HepG2 (cell line): ENCODE measurements around the gene GPC2. TPM values are rescaled to one million over a fixed set of nuclear protein-coding genes. Genes with fewer than 3 reads are reported as not detected.

Experiments used
- ATAC-seq: fragments of 200-7000 bp; cut with Tn5 transposase; 3 replicates; pipeline ENCODE4 v1.9.1; 2020; ENCODE audit warnings: mild to moderate bottlenecking, moderate library complexity
- BruUV-seq: library from RNA; stranded (reverse); fragments of 400-500 nt; replicated peaks from 2 replicates; lab custom pipeline; 2021; lab: Mats Ljungman, UMichigan
- CTCF ChIA-PET: fragments of 300-600 bp; formaldehyde crosslinking; extraction: SDS; loops from one replicate; lab custom pipeline; 2021; ENCODE audit warnings: low total read pairs, inconsistent platforms, low intra/inter-chr PET ratio; lab: Yijun Ruan, JAX
- POLR2A ChIA-PET: fragments of 350-600 bp; sonication (Branson Sonifier 250); formaldehyde crosslinking; loops from one replicate; lab custom pipeline; 2020; ENCODE audit warnings: antibody characterized with exemption, inconsistent platforms; lab: Yijun Ruan, JAX
- DNase-seq: peaks from one replicate; pipeline ENCODE4 v3.0.0-alpha.2; 2015; ENCODE audit warnings: low spot score
- FAIRE-seq: peaks from 3 replicates; lab custom pipeline; 2011; peaks lifted over from hg19 to GRCh38; lab: Jason Lieb, UNC
- H2AFZ ChIP-seq: one replicate; pipeline ENCODE4 v1.6.1; 2011; ENCODE audit warnings: low read length, inconsistent platforms
- H3K27ac ChIP-seq: fragments of 300-600 bp; 3 replicates; pipeline ENCODE4 v1.8.0; 2011; ENCODE audit warnings: mixed run types, mild to moderate bottlenecking, mixed read lengths, low read length, inconsistent platforms; ENCODE audit not compliant: insufficient read depth; ENCODE audit errors: extremely low read length
- H3K27me3 ChIP-seq, 2 experiments: fragments of 200-600 bp in 1 of 2; 2 replicates in 1 of 2; 3 replicates in 1 of 2; pipeline versions ENCODE4 v1.6.0 to v1.8.0; 2011; ENCODE audit warnings: low read length in 2 of 2, mild to moderate bottlenecking in 2 of 2, moderate library complexity in 2 of 2, inconsistent platforms in 1 of 2; ENCODE audit not compliant: insufficient read depth in 2 of 2, control insufficient read depth in 1 of 2
- H3K36me3 ChIP-seq, 2 experiments: fragments of 200-600 bp in 1 of 2; replicated peaks in 1 of 2; 2 replicates in 1 of 2; 3 replicates in 1 of 2; pipeline versions ENCODE4 v1.5.1 to v1.8.0; 2011; ENCODE audit warnings: low read length in 2 of 2, inconsistent platforms in 1 of 2; ENCODE audit not compliant: insufficient read depth in 2 of 2, control insufficient read depth in 1 of 2
- H3K4me1 ChIP-seq: 2 replicates; pipeline ENCODE4 v1.5.1; 2012; ENCODE audit warnings: low read length, inconsistent platforms; ENCODE audit not compliant: insufficient read depth
- H3K4me2 ChIP-seq: 2 replicates; pipeline ENCODE4 v1.6.0; 2011; ENCODE audit warnings: low read depth, low read length, inconsistent platforms
- H3K4me3 ChIP-seq, 3 experiments: fragments of 200-600 bp in 1 of 3; sonication (generic), shearing (Covaris generic) in 1 of 3; replicated peaks in 1 of 3; 2 replicates each; pipeline ENCODE4 v1.5.1; 2011 to 2016; ENCODE audit warnings: low read length in 3 of 3, inconsistent platforms in 2 of 3, low read depth in 2 of 3, mild to moderate bottlenecking in 2 of 3, control low read depth in 1 of 3, mixed read lengths in 1 of 3; ENCODE audit not compliant: insufficient read depth in 1 of 3
- H3K79me2 ChIP-seq: one replicate; pipeline ENCODE4 v1.6.1; 2011; ENCODE audit warnings: low read length, inconsistent platforms; ENCODE audit not compliant: insufficient read depth
- H3K9ac ChIP-seq: 2 replicates; pipeline ENCODE4 v1.6.0; 2011; ENCODE audit warnings: mild to moderate bottlenecking, low read depth, low read length, inconsistent platforms; ENCODE audit not compliant: insufficient read depth
- H3K9me3 ChIP-seq: 2 replicates; pipeline ENCODE4 v1.5.1; 2012; ENCODE audit warnings: mild to moderate bottlenecking, low read length
- H4K20me1 ChIP-seq: 2 replicates; pipeline ENCODE4 v1.6.0; 2011; ENCODE audit warnings: inconsistent platforms, mild to moderate bottlenecking, low read length, moderate library complexity; ENCODE audit not compliant: insufficient read depth
- HDAC2 ChIP-seq: sonication (generic); formaldehyde crosslinking; IDR thresholded peaks from 2 replicates; pipeline ENCODE4 v1.4.0; 2020; ENCODE audit warnings: missing genetic modification reagents
- IKZF4 ChIP-seq: sonication (generic); formaldehyde crosslinking; IDR thresholded peaks from 2 replicates; pipeline ENCODE4 v1.5.1; 2020; ENCODE audit warnings: borderline replicate concordance, mild to moderate bottlenecking, low read depth, missing genetic modification reagents; ENCODE audit errors: not compliant biosample characterization
- MED1 ChIP-seq: sonication (generic); formaldehyde crosslinking; IDR thresholded peaks from 2 replicates; pipeline ENCODE4 v1.4.0; 2020; ENCODE audit warnings: missing genetic modification reagents
- MTA3 ChIP-seq: sonication (generic); formaldehyde crosslinking; IDR thresholded peaks from 2 replicates; pipeline ENCODE4 v1.4.0; 2020; ENCODE audit warnings: missing genetic modification reagents
- NR2F2 ChIP-seq: IDR thresholded peaks from 2 replicates; pipeline ENCODE4 v1.6.1; 2012; ENCODE audit warnings: low read depth, inconsistent platforms, borderline replicate concordance
- PTBP1 ChIP-seq: fragments of 200-400 bp; formaldehyde crosslinking; IDR thresholded peaks from 2 replicates; pipeline ENCODE4 v1.6.1; 2018; ENCODE audit warnings: low read length, low read depth; ENCODE audit not compliant: poor library complexity, severe bottlenecking
- RELA ChIP-seq: sonication (generic); formaldehyde crosslinking; IDR thresholded peaks from 2 replicates; pipeline ENCODE4 v1.4.0; 2020; ENCODE audit warnings: missing genetic modification reagents
- RFX3 ChIP-seq: IDR thresholded peaks from 2 replicates; pipeline ENCODE4 v1.6.1; 2016; ENCODE audit warnings: missing biosample characterization, missing genetic modification reagents
- SNAI1 ChIP-seq: sonication (generic); formaldehyde crosslinking; IDR thresholded peaks from 2 replicates; pipeline ENCODE4 v1.5.0; 2020; ENCODE audit warnings: mild to moderate bottlenecking, missing genetic modification reagents, borderline replicate concordance
- ZKSCAN8 ChIP-seq: IDR thresholded peaks from 2 replicates; pipeline ENCODE4 v1.6.1; 2016; ENCODE audit warnings: borderline replicate concordance, missing genetic modification reagents, missing compliant biosample characterization
- ZNF329 ChIP-seq: sonication (generic); formaldehyde crosslinking; IDR thresholded peaks from 2 replicates; pipeline ENCODE4 v1.9.0; 2021; ENCODE audit warnings: low read depth, mild to moderate bottlenecking, missing genetic modification reagents
- ZNF430 ChIP-seq: sonication (generic); formaldehyde crosslinking; IDR thresholded peaks from 2 replicates; pipeline ENCODE4 v1.9.0; 2021; ENCODE audit warnings: mild to moderate bottlenecking, missing genetic modification reagents
- ZNF710 ChIP-seq: sonication (generic); formaldehyde crosslinking; IDR thresholded peaks from 2 replicates; pipeline ENCODE4 v1.5.0; 2020; ENCODE audit warnings: mild to moderate bottlenecking, missing genetic modification reagents, borderline replicate concordance
- in situ Hi-C: cut with HindIII; loops from 2 replicates; pipeline ENCODE4 v1.10.0; 2017; ENCODE audit warnings: low pct_unique_long_range_greater_than_20kb; ENCODE audit not compliant: extremely low pct_ligation_motif_present
- intact Hi-C: fragments of 100-400 bp; cut with micrococcal nuclease; formaldehyde crosslinking; loops from one replicate; pipeline ENCODE4 v1.10.0; 2022; ENCODE audit not compliant: unreplicated experiment
- polyA plus RNA-seq, 8 experiments: library from polyadenylated mRNA; depleted of rRNA in 3 of 8; stranded (reverse) in 7 of 8; unstranded in 1 of 8; fragments of >200 nt; fragmentation: Illumina TruSeq in 4 of 8; extraction: Trizol in 4 of 8; gene quantifications; 2 replicates each; pipeline versions ENCODE4 v1.2.1 to v1.2.3, GENCODE V29; 2011 to 2016; ENCODE audit warnings: low read depth in 4 of 8, missing spikeins in 1 of 8, mixed read lengths in 1 of 8; ENCODE audit not compliant: insufficient read depth in 1 of 8
- total RNA-seq, 5 experiments: library from RNA; depleted of rRNA; stranded (reverse); fragments of >200 nt; fragmentation: Illumina TruSeq; extraction: Trizol; gene quantifications; 2 replicates each; pipeline ENCODE4 v1.2.3, GENCODE V29; 2016; ENCODE audit warnings: low read depth in 1 of 5

Gene GPC2
- total and polyA plus RNA-seq, 2 of the 13 experiments (the other 11 are each of a cell fraction or from before 2014, with no cell fraction given) = 0.64 to 0.78 TPM

GRCh38 chr7:100152404-100152803, 24.8 kb downstream of the GPC2 start:
- Histone ChIP-seq H3K4me3 (no peak overlapping the region), H3K79me2 (peaks cover 15% of the 10 kb centered on the region), H2AFZ (no peak overlapping the region), H3K4me2 (no peak overlapping the region), H3K27me3 (no peaks in the 10 kb centered on the region), H3K36me3 (peaks cover 6 to 24% of the 10 kb centered on the region in 2 experiments), H3K9me3 (no peaks in the 10 kb centered on the region), H3K9ac (no peak overlapping the region), H4K20me1 (peaks cover under 1% of the 10 kb centered on the region; the same call in 1 of the 2 replicates), H3K4me1 (peaks cover 75% of the 10 kb centered on the region)
- POLR2A ChIA-PET = no interaction called here
- BruUV-seq = no TSS peak
- DNase-seq = no peak
- intact Hi-C loops = no loop called here
- TF ChIP-seq ZNF710 (CRISPR knock-in tag) (no peak), RELA (CRISPR knock-in tag) (no peak), IKZF4 (CRISPR knock-in tag) (no peak), ZNF329 (no peak), SNAI1 (no peak), NR2F2 (no peak), HDAC2 (no peak), MTA3 (no peak), ZKSCAN8 (CRISPR knock-in tag) (no peak), RFX3 (CRISPR knock-in tag) (no peak), ZNF430 (CRISPR knock-in tag) (no peak), MED1 (CRISPR knock-in tag) (no peak), PTBP1 (no peak)
- TF ChIP-seq, all 625 proteins: peak for 0
- CTCF ChIA-PET = no interaction called here
- in situ Hi-C loops = no loop called here
- H3K27ac ChIP-seq = no peak overlapping the region
- ATAC-seq = no peak
- FAIRE-seq = no peak
